HG02884 (cell line): Measurements from ENCODE around the gene EMILIN2.

Experiments
- ATAC-seq: cut with Tn5 transposase; IDR thresholded peaks from one replicate; pipeline ENCODE4 v1.9.1; 2021; ENCODE audit warnings: mild to moderate bottlenecking, moderate library complexity; ENCODE audit not compliant: unreplicated experiment

EMILIN2 gene

DNA sequence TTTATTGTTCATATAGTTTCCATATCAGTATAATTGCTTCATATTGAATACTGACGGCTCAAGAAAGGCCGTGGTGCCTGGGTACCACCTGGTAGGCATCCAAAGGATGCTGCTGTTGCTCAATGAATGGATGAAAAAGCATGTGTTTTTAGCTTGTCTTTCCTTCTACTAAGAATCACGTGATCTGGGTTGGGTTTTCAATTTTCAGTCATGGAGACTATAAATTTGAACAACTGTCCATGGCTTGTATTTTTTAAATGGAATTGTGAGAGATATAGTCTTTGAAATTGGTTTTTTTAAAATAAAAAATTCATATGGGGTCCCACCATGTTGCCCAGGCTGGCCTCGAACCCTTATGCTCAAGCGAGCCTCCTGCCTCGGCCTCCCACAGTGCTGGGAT lies 25.3 kb downstream of the EMILIN2 start:
- no peak for ATAC-seq

DNA sequence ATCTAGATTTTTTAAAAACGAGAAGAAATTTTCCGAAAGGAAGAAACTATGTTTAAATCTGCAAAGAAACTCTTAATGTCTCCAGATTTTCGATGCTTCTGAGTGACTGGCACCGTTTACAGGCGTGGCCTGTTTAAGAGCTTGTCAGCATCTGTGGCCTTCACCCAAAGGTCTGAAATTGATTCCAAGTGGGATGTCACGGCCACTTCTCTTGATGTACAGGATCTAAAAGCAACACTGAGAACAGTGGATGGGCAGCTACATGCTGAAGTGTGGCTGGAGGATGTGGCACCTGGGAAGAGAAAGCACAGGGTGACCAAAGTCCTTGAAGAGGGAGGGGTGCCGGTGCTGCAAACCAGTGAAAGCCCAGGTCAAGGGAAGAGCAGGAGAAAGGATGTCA lies 28.0 kb downstream of the EMILIN2 start:
- no peak for ATAC-seq

DNA sequence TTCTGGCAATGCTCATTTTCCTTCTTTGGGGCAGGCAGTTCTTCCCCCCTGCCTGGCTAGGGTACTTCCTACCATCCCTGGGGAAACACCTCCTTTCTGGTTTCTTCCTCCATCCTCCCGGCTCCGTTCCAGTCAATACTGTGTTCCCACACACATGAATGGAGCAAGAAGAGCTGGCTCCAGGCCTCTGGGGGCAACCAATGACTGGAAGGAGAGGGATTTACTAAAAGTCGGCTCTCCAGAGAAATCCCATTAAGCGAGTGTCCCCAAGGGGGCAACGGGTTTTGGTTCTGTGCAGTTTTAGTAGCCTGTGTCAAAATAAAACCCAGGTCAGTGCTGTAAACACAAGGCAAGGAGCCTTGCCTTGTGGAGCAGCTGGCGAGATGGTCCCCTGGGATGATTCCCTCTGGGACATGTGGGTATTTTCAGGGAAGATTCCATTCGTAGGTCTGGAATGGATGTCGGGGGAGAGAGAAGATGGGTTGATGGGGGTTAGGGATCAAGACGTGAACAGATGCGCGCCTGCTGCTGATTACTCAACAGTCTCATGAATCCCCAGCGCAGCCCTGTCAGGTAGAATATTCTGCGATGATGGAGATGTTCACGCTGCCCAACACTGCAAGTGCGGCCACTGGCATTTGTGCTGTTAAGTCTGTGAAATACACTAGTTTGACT lies 32.0 kb downstream of the EMILIN2 start:
- no peak for ATAC-seq

DNA sequence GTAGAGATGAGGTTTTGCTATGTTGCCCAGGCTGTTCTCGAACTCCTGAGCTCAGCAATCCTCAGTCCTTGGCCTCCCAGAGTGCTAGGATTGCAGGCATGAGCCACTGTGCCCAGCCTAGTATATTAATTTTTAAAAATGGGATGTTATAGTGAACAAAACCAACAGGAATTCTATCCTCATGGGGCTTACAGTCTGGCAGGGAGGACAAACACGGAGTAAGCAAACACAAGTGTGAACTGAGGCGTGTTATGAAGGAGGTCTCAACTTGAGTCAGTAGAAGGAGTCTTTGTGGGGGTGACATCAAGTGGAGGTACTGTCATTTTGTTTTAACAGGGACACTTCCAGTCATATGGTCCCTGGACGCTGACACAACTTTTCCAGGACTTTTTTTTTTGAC lies 33.1 kb downstream of the EMILIN2 start:
- ATAC-seq = no peak

DNA sequence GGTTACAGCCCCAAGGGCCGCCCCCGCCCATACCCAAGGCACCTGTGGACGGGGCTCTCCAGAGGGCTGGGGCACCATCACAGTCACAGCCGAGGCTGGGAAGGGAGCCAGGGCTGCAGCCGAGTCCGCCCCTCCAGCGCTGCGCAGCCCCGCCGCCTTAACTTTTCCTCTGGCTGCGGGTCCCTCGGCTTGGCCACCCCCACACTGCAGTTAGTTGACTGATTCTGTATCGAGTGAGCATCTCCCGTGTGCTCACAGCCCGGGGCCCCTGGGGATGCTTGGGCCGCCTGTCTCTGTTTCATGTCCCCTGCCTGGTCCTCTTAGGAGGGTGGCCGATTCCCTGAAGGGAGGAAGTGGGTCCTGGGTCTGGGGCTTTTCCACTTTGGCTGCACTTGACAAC lies 33.7 kb downstream of the EMILIN2 start:
- ATAC-seq = no peak

DNA sequence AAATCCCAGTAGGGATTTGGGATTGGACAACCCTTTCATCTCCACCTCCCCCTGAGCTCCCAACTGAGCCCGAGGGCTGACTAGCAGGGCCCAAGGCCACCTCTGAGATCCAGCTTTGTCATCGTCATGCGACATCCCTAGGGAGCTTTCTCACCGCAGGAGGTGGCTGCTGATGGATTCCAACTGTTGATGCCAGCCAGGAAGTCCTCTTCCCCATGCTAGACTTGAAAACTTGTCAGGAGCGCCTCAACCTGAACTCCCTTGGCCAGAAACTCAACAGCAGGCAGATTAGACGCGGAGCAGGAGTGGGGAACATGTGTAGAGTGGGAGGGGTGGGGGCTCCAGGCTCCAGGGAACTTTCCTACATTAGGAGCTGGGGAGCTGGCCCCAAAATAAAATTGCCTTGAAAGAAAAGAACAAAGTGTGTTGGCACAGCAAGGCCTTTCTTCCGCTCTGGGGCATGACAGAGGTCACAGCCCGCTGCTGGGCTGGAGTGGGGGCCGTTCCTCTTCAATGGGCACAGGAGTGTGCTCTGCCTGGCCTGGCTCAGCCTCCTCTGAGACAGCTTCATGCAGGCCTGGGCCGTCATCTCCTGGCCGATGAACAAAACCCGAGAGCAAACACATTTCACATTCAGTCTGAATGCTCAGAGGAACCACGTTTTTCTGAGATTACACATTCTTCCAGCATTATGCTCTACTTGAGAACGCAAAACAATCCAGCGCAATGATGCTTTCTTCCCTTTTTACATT lies 34.5 kb downstream of the EMILIN2 start:
- ATAC-seq = no peak

DNA sequence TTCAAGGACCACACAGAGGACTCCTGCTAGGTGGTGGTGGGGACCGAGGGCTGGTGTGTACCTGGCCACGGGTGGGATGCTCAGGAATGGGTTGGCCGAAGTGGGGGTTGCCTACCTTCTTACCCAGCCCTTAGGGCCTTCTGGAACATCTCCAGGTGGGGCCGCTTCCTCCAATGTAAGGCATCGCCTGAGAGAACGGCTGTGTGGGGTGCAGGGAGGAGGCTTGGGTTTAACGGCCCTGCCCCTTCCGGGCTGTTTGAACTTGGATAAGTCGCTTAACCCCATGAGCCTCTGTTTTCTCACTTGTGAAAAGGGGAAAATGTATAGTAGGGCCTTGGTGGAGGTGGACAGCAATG lies 35.0 kb downstream of the EMILIN2 start:
- no peak for ATAC-seq

DNA sequence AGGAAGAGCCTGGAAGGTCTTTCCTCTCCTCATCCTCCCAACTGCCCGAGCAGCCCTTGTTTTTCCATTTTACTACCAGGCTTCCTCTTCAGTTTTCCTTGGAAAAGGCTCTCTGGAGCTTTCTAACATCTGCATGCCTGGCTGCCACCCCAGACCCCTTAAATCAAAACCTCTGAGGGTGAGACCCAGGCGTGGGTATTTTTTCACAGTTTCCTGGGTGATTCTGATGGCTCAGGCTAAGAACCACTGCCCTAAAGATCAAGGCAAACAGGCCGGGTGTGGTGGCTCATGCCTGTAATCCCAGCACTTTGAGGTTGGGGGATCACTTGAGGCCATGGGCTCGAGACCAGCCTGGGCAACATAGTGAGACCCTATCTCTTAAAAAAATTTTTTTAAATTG lies 35.4 kb downstream of the EMILIN2 start:
- ATAC-seq = no peak

DNA sequence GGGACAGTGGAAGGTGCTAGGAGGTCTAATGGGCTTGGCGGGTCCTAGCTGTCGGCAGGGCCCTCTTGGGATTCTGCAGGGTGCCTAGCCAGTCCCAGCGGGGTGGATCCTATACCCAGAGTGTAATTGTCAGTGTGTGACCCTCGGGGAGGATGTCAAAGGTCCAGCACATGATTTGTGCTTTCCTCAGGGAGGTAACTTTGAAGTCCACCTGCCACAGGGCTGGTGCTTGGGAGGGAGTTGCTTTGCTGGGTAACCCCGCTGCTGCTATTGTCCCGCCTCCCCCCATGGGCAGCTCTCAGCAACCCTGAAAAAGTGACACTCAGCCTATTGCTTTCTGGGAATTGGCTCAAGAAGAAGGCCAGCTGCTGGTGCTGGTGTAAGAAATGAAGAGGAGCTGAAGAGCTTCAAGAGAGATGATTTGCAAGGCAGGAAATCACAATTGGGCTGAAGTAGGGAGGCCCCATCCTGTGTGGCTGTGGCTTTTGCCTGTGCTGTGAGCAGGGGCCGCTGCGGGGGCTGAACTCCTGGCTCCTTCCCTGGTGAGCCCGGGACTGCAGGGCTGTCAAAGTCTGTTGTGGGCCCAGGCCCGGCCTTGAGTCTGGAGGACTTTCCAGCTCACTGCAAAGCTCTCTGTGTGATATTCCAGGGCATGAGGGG lies 36.4 kb downstream of the EMILIN2 start:
- ATAC-seq = peak; percentile 78

DNA sequence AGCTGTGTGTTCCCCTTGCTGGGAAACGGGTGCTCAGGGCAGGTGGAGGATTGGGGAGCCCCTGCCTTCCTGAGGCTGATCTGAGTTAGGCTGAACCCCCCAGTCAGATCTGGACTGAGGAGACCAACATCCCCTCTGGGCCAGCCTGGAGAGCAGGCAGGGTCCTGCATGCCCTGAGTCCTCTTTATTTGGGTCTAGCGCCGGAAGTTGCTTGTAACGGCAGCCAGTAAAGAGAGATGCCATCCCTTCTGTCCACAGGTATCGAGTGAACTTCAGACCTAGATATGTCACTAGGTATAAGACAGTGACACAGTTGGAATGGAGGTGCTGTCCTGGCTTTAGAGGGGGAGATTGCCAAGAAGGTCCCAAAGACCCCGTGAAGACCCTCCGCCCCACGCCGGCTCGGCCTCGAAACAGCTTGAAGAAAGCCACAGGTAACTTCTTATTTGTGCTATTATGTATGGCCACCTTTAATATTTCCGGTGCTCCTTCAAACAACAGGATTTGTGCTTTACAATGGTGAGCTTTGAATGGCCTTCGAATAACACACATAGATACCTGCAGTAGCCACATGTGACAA lies 38.0 kb downstream of the EMILIN2 start:
- no peak for ATAC-seq

DNA sequence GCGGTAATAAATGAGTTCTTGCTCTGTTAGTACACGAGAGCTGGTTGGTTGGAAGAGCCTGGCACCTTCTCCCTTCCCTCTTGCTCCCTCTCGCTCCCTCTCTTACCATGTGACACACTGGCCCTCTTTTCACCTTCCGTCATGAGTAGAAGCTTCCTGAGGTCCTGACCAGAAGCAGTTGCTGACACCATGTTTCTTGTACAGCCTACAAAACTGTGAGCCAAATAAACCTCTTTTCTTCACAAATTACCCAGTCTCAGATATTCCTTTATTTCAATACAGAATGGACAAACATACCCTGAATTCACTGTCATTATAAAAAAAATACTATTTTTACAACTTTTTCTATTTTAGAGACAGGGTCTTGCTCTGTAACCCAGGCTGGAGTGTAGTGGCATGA lies 40.7 kb downstream of the EMILIN2 start:
- ATAC-seq = no peak

DNA sequence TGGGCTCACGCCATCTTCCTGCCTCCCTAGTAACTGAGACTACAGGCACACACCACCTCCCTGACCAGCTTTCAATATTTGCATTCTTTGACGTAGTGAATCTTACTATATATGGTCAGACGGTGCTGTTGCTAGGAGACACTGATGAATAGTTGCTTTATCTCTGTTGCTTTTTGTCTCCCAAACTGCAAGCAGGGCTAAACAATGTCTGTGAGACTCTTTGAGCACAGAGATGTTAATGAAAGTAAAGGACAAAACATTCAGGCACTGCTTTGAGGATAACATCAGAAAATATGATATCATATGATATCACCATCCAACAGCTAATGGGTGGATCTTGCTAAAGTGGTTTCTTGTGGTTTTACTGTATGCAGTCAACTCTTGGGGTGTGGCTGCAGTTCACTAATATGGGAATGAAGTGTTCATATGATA lies 43.0 kb downstream of the EMILIN2 start:
- ATAC-seq = no peak

DNA sequence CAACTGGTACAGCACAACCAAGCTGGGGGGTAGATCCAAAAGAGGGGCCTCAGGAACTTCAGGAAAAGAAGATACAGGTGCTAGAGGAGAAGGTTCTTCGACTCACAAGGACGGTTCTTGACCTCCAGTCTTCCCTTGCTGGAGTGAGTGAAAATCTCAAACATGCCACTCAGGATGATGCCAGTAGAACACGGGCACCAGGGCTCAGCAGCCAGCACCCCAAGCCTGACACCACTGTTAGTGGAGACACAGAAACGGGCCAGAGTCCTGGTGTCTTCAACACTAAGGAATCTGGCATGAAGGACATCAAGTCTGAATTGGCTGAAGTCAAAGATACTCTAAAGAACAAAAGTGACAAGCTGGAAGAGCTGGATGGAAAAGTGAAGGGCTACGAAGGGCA lies 43.8 kb downstream of the EMILIN2 start:
- no peak for ATAC-seq

DNA sequence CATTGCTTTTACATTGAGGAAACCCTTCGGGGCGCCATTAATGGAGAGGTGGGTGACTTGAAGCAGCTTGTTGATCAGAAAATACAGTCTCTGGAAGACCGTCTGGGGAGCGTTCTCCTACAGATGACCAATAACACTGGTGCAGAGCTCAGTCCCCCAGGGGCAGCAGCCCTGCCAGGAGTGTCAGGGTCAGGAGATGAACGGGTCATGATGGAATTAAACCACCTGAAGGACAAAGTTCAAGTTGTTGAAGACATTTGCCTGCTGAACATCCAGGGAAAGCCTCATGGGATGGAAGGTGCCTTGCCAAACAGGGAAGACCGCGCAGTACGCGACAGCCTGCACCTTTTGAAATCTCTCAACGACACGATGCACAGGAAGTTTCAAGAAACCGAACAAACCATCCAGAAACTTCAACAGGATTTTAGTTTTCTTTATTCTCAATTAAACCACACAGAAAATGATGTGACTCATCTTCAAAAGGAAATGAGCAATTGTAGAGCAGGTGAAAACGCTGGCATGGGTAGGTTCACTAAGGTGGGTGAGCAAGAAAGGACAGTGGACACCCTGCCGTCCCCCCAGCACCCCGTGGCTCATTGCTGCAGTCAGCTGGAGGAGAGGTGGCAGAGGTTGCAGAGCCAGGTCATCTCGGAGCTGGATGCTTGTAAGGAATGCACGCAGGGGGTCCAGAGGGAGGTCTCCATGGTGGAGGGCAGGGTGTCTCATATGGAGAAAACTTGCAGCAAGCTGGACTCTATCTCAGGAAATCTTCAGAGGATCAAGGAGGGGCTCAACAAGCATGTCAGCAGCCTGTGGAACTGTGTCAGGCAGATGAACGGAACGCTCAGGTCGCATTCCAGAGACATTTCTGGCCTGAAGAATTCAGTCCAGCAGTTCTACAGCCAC lies 45.0 kb downstream of the EMILIN2 start:
- ATAC-seq = no peak

DNA sequence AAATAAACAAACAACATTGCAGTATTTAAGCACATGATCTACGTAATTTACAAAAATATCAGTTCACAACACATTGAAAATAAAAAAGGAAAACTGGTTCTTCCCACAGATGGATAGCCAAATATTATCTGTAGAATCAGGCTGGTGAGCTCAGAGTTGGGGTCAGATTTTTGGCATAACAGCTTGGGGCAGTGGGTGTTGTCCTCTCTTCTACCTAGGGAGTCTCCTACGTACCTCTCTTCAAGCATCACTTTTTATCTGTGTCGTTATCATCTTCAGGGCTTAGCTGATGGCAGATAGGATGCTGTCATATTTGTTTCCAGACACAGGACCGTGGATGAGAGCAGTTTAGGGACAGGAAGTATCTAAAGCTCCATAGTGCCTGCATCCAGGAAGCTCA lies 46.2 kb downstream of the EMILIN2 start:
- ATAC-seq = no peak

DNA sequence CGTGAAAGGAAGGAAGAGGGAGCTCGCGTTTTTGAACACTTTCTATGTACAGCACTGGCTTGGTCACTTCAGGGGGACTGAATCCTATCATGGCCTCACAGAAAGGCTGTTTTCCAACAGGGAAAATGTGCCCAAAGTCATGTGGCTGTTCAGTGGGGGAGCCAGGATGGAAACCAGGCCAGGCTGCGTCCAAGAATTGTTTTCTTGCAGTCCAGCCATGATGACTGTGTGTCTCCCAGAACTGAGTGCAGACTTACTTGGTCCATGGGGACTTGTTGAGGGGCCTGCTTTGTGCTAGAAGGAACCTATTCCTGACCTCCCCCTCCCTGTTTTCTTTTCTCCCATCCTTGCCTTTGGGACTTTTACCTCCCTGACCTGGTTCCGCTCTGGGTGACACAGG lies 46.9 kb downstream of the EMILIN2 start:
- ATAC-seq = no peak

DNA sequence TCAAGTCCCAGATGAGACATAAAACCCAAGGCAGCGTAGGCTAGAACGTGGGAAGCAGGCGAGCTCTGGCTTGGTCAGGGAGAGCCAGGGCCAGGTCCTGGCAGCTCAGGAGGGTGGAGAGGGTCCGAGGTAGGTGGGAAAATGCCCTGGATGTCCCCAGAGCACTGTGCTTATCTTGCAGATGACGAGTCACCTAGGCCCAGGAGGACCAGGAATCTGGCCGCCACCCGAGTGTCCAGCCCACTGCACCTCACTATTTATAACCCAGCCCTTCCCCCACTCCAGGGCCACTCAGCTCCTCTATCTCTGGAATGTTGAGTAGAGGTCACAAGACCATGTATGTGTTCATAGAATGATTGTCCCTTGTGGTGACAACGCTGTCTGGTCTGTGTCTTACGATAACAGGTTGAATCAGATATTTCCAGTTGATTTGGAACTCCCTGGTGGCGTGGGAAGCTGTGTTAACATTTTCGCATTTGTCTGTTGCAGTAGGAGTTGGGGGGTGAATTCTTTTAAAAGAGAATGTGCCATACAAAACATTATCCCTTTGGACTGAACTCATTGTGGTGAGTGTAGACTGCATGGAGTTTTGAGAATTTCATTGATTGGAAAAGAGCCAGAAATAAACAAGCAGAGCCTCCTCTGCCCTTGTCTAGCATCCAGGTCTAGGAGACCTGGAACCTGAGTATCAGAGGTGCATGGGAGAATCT lies 47.5 kb downstream of the EMILIN2 start:
- ATAC-seq = no peak

DNA sequence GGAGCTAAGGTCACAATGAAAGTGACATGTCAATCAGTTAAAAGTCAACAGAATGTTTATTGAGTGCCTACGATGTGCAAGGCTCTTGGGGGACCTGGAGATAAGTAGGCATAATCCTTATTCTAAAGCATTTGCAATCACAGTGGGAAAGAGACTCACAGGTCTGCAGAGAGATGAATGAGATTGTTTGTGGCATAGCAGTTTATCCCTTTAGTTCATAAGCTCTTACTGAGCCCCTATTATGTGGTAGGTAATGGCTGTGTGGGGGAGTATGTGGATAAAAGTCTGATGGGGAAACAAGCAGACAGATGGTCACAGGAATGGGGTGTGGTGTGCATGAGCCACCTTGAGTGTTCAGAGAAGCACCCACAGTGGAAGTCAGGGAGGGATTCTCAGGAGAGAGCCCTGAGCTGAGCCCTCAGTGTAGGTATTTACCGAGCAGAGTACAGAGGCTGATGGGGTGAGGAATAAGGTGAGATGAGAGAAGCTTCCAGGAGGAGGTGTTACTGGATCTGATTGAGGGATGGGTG lies 48.1 kb downstream of the EMILIN2 start:
- ATAC-seq = no peak

DNA sequence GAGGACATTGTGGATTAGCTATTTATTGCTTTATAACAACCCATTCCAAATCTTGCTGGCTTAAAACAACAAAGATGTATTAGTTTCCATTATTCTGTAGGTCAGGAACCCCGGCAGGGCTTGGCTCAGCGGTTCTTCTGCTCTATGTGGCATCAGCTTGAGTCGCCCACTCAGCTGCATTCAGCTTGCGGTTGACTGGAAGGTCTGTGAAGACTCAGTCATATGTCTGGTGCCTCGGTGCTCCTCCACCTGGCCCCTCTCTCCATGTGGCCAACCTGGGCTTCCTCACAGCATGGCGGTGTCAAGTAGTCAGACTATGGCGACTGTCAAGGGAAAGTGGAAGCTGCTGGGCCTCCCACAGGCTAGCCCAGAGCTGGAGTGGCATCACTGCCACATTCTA lies 48.6 kb downstream of the EMILIN2 start:
- ATAC-seq = no peak

DNA sequence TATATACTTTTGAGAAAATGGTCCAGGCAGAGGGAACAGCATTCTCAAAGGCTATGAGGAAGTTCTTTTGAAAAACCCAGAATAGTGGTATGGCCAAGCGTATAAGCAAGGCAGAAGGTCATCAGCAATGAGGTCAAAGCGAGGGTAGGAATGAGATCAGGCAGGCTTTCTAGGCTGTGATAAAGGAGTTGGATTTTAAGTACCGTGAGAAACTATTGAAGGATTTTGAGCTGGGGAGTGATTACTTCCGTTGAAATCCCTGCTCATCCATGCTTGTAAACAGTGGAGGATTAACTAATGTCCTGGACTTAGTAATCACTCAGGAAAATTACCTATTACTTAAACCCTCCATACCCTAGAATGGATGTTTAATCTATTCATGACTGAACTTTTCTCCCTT lies 50.2 kb downstream of the EMILIN2 start:
- ATAC-seq = no peak
